Measurements from ENCODE around the gene KSR2.

KSR2 gene

DNA sequence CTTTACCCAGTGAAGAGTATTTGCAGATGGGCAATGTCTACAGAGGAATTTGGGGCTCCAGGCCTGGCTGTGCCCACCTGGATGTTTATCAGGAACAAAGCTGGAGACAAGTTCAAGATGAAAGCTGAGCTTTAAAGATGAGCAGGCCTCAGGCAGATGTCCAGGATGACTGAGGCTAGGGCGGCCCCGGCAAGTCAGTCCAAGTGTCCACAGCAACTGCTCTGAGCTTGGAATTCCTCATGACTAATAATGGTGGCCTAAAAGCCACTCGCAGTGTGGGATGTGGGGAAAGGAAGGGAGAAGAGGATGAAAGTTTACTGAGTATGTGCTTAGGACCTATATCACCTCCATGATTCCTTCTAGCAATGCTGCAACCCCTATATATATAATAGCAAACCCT is 479.1 kb downstream of the KSR2 start:
- Mint-ChIP-seq H3K36me3 (ENCODE audit: low read depth) (no peaks in the 10 kb centered on the region), H3K4me3 (no peak overlapping the region), H3K9me3 (no peaks in the 10 kb centered on the region), H3K4me1 (ENCODE audit: low read depth) (no peaks in the 10 kb centered on the region), H3K27ac (no peak overlapping the region), H3K27me3 (peaks cover 16% of the 10 kb centered on the region)
- intact Hi-C loops (cut with micrococcal nuclease), result no loop called here

DNA sequence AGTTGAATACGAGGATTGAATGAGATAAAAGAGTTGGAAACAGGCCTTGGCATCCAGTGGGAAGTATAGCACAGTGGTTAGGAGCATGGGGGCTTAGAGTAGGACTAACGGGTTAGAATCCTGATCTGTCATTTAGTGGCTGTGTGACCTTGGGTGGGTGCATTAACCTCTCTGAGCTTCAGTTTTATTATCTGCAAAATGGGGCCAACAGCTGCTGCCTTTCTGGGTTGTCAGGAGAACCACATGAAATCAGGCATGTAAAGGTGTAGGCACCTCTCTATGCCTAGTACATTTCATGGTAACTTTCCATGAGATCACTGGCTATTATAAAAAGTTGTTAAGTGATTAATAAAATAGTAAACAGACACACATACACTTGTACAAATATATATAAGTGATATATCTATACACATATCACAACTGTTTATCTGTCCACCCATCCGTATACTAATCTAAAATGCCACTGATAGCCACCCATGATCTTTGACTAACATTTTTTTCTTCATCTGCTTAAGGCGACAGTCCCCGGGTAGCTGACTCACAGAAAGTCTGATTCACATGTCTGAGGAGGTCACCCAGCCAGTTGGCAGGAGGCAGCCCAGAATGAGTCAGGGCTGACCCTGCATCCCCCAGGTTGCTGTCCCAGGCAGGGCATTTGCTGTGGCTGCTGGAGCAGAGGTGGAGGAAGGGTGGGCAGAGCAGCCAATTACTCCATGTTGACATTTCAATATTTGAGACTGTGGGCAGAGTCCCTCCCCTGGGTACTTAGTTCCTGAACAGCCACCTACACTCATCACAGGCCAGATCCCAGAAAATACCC is 481.7 kb downstream of the KSR2 start:
- Mint-ChIP-seq H3K9me3 (no peaks in the 10 kb centered on the region), H3K27ac (no peak overlapping the region), H3K27me3 (peaks cover 21% of the 10 kb centered on the region), H3K36me3 (ENCODE audit: low read depth) (no peaks in the 10 kb centered on the region), H3K4me3 (no peak overlapping the region), H3K4me1 (ENCODE audit: low read depth) (no peaks in the 10 kb centered on the region)
- intact Hi-C loops (cut with micrococcal nuclease), result no loop called here

DNA sequence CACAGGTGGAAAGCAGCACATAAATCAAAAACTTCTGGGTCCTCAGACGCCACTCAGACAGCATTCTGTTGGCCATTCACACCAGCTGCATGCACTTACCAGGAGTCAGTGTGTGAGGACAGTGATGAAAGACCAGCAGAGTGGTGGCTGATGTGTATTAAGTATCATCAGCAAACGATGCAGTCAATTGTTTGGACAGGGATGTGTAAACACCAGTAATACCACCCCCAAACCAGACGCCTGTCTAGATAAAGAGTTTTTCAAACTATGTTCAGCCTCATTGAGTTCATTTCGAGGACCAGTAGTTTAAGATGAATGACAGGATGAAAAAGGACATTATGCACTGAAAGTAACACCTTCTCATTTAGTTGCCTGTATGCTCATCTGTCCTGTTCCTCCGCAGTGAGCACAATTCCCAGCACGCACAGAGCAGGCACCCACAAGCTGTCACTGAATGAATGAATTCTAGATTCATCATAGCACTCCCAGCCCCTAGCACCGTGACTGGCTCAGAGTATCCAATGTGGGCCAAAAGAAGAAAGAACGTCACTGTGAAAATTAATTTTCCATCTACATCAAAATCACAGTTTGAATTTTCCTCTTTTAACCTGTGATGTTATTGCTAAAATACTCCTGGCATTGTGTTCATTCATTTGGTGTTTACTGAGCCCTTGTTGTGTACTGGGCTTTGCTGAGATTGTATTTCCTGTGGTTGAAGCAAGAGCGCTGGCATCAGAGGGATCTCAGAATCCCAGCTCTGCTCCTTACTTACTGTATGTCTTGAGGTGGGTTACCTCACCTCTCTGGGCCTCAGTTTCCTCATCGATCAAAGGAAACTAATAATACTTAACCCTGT is 482.6 kb downstream of the KSR2 start:
- Mint-ChIP-seq H3K4me3 (no peak overlapping the region), H3K27ac (no peak overlapping the region), H3K4me1 (ENCODE audit: low read depth) (no peaks in the 10 kb centered on the region), H3K36me3 (ENCODE audit: low read depth) (no peaks in the 10 kb centered on the region), H3K27me3 (peaks cover 25% of the 10 kb centered on the region), H3K9me3 (no peaks in the 10 kb centered on the region)
- intact Hi-C loops (cut with micrococcal nuclease), result no loop called here

DNA sequence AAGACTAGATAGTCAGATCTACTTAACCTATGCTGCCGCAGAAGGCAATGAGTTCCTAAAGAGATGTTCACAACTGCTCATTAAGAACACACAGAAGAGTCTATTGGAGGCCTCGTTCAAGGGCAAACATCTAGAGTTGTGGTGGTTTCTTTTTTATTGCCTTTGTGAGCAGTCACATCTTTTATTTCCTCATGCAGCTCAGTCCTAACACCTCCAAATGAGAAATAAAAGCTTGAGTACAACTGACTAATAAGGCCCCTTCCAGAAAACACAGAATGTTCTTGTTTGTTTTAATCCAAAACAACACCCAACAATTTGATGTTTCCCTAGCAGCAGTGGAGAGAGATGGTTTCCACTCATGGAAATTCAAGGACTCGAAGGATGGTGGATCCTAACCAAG is 483.9 kb downstream of the KSR2 start:
- Mint-ChIP-seq H3K27ac (no peak overlapping the region), H3K4me1 (ENCODE audit: low read depth) (no peaks in the 10 kb centered on the region), H3K4me3 (no peak overlapping the region), H3K9me3 (no peaks in the 10 kb centered on the region), H3K36me3 (ENCODE audit: low read depth) (no peaks in the 10 kb centered on the region), H3K27me3 (peaks cover 25% of the 10 kb centered on the region)
- intact Hi-C loops (cut with micrococcal nuclease), result no loop called here

DNA sequence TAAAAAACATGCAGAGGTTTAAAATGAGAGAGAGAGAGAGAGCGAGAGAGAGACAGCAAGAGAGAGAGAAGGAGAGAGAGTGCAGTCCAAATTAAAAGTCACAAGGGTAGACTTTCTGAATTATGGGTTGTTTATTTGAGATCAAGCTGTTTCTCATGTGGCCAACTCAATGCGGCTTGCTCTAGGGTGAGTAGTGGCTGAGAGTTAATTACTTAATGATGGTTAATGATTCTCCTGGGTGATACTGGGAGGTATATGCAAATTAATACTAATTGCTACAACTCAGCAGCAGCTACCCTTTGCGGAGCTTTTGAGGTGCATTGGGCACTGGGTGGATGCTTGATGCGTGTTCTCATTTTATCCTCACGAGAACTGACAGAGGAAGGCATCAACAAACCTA is 485.3 kb downstream of the KSR2 start:
- Mint-ChIP-seq H3K4me1 (ENCODE audit: low read depth) (no peaks in the 10 kb centered on the region), H3K4me3 (no peak overlapping the region), H3K27me3 (peaks cover 23% of the 10 kb centered on the region), H3K9me3 (no peaks in the 10 kb centered on the region), H3K27ac (no peak overlapping the region), H3K36me3 (ENCODE audit: low read depth) (no peaks in the 10 kb centered on the region)
- intact Hi-C loops (cut with micrococcal nuclease), result no loop called here

DNA sequence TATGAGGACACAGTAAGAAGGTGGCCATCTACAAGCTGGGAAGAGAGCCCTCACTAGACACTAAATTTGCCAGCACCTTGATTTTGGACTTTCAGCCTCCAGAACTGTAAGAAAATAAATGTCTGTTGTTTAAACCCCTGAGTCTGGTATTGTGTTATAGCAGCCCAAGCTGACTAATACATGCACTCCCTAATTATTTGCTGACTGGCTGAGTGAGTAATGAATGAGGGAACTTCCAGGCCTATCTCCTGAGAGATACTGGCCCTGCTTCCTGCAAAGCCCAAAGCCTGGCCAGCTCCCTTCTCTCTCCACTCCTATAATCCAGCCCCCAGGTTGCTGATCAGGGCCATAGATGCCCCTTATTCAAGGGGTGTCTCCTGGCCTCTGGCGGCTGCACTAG is 487.3 kb downstream of the KSR2 start:
- intact Hi-C loops (cut with micrococcal nuclease), result no loop called here
- H3K36me3 Mint-ChIP-seq (ENCODE audit: low read depth), result no peaks in the 10 kb centered on the region
- H3K4me3 Mint-ChIP-seq, result no peak overlapping the region
- no peaks in the 10 kb centered on the region for H3K9me3 Mint-ChIP-seq
- no peaks in the 10 kb centered on the region for H3K4me1 Mint-ChIP-seq (ENCODE audit: low read depth)
- H3K27ac Mint-ChIP-seq, result no peak overlapping the region
- peaks cover 19% of the 10 kb centered on the region for H3K27me3 Mint-ChIP-seq

DNA sequence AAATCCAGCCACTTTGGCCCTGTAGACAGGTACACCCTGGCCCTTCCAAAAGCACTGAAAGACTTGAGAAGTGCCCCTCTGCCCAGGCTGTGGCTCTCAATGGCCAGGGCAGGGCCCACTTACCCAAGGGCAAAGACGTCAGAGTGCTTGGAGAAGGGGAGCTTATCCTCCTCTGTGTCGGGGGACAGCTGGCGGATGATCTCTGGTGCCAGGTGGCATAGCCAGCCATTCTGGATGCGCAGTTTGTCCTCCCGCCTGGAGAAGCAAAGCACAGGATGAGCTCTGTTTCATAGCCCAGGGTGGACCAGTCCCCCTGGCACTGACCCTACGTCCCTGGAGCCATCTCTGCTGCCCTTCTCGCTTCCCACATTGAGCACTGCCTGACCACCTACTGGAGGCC is 492.4 kb downstream of the KSR2 start:
- H3K27ac Mint-ChIP-seq, result no peak overlapping the region
- no peak overlapping the region for H3K4me3 Mint-ChIP-seq
- H3K27me3 Mint-ChIP-seq, result peaks cover 10% of the 10 kb centered on the region
- intact Hi-C loops (cut with micrococcal nuclease), result no loop called here
- no peaks in the 10 kb centered on the region for H3K9me3 Mint-ChIP-seq
- H3K4me1 Mint-ChIP-seq (ENCODE audit: low read depth), result no peaks in the 10 kb centered on the region
- no peaks in the 10 kb centered on the region for H3K36me3 Mint-ChIP-seq (ENCODE audit: low read depth)

DNA sequence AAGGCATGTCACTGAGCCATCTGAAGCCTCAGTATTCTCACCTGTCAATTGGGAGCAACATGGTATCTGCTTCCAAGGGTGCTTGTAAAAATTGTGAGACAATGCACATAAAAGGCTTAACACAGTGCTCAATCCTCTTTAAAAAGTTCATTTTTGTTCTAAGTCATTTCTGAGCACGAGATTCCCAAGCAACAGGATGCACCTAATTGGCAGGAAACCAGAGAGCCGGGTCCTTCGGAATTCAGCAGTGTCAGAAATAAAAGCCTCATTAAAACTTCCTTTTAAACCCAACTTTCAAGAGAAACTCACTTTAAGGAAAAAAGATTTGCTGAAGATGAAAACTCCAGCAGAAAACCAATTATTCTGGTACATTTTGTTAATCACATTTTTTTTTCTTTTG is 494.9 kb downstream of the KSR2 start:
- intact Hi-C loops (cut with micrococcal nuclease), result no loop called here
- H3K9me3 Mint-ChIP-seq, result no peaks in the 10 kb centered on the region
- H3K4me1 Mint-ChIP-seq (ENCODE audit: low read depth), result no peaks in the 10 kb centered on the region
- H3K27ac Mint-ChIP-seq, result no peak overlapping the region
- H3K36me3 Mint-ChIP-seq (ENCODE audit: low read depth), result no peaks in the 10 kb centered on the region
- no peak overlapping the region for H3K4me3 Mint-ChIP-seq
- peaks cover 10% of the 10 kb centered on the region for H3K27me3 Mint-ChIP-seq

DNA sequence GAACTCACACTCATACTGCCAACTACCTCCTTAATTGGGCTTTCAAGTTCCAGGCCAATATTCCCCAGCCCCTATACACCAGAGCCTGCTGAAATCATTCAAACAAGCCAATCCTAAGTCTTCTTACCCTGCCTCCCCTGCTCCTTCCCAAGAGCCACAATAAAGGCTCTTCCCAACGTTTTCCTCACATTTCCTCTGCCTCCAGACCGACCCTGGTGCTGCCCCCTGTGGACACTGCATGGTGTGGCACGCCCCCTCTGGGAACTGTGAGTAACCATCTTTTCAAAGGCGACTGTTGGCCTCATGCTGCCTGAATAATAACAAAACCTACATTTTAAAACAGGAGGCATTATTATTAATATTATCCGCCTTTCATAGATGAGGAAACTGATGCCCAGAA is 495.8 kb downstream of the KSR2 start:
- Mint-ChIP-seq H3K27ac (no peak overlapping the region), H3K4me1 (ENCODE audit: low read depth) (no peaks in the 10 kb centered on the region), H3K27me3 (peaks cover 11% of the 10 kb centered on the region), H3K4me3 (no peak overlapping the region), H3K36me3 (ENCODE audit: low read depth) (no peaks in the 10 kb centered on the region), H3K9me3 (no peaks in the 10 kb centered on the region)
- intact Hi-C loops (cut with micrococcal nuclease), result no loop called here

DNA sequence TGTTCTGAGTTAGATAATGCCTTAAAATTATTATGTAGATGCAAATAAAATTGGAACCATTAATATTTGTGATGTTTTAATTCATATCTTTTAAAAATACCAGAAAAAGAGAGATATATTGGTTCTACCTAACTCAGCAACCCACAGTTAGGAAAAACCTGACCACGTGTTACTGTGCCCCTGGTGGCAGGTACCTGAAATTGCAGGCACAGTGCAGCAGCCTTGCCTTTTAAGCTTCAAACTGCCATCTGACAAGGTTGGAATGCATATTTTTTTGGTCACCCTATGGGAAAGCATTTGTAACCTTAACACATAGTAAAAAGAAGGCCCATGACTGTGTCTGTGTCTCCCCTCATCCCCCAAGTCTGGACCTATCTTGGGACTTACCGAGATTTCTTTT is 498.0 kb downstream of the KSR2 start:
- Mint-ChIP-seq H3K27me3 (peaks cover 13% of the 10 kb centered on the region), H3K9me3 (no peaks in the 10 kb centered on the region), H3K36me3 (ENCODE audit: low read depth) (no peaks in the 10 kb centered on the region), H3K4me1 (ENCODE audit: low read depth) (no peaks in the 10 kb centered on the region), H3K27ac (no peak overlapping the region), H3K4me3 (no peak overlapping the region)
- intact Hi-C loops (cut with micrococcal nuclease), result no loop called here

DNA sequence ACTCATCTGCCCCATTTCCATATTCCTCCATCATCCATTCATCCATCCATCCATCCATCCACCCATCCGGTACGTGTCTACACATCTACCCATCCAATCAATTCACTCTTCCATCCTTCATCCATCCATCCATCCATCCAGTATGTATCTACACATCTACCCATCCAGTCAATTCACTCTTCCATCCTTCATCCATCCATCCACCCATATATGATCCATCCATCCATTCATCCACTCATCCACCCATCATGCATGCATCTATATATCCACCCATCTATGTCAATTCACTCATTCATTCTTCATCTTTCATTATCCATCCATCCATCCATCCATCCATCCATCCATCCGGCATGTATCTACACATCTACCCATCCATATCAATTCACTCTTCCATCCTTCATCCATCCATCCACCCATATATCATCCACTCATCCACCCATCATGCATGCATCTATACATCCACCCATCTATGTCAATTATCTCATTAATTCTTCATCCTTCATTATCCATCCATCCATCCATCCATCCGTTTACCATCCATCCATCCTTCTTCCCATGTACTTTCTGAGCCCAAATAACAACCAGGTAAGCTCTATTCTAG is 498.8 kb downstream of the KSR2 start:
- Mint-ChIP-seq H3K9me3 (no peaks in the 10 kb centered on the region), H3K27ac (no peak overlapping the region), H3K4me3 (no peak overlapping the region), H3K36me3 (ENCODE audit: low read depth) (no peaks in the 10 kb centered on the region), H3K27me3 (peaks cover 10% of the 10 kb centered on the region), H3K4me1 (ENCODE audit: low read depth) (no peaks in the 10 kb centered on the region)
- intact Hi-C loops (cut with micrococcal nuclease), result no loop called here

DNA sequence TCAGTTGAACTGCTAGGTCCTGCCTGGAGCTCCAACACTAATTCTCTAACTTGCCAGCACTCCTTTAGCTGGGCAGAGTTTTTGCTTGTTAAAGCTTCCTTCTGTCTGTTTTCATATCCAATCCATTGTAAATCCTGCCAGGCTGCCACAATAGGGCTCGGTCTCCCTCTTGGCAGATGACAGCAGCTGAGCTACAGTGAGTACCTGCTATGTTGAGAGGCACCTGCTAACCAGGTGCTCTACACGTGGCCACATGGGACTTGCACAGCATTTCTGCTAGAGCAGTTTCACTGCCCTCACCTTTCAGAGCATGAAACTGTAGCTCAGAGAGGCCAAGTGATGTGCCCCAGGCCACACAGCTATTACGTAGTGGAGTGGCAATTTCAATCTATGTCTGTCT is 500.8 kb downstream of the KSR2 start:
- no peaks in the 10 kb centered on the region for H3K9me3 Mint-ChIP-seq
- H3K4me3 Mint-ChIP-seq, result no peak overlapping the region
- no peak overlapping the region for H3K27ac Mint-ChIP-seq
- H3K4me1 Mint-ChIP-seq (ENCODE audit: low read depth), result no peaks in the 10 kb centered on the region
- peaks cover 7% of the 10 kb centered on the region for H3K27me3 Mint-ChIP-seq
- intact Hi-C loops (cut with micrococcal nuclease), result no loop called here
- no peaks in the 10 kb centered on the region for H3K36me3 Mint-ChIP-seq (ENCODE audit: low read depth)

DNA sequence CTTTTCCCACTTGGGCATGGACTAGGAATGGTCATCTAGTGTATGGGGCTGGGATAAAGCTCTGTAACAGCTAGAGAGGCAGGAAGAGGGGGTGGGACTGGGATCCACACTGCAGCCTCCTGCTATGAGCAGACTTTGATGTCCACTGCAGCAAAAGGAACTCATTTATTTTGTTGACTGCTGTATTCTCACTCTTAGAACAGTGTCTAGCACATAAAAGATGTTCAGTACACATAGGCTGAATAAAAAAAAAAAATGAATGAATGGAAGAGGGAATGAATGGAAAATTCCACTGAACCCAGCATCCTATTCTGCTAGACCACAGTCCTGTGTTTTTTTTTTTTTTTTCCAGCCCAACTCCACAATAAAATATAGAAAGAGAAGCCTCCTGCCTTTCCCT is 501.2 kb downstream of the KSR2 start:
- intact Hi-C loops (cut with micrococcal nuclease), result no loop called here
- Mint-ChIP-seq H3K36me3 (ENCODE audit: low read depth) (no peaks in the 10 kb centered on the region), H3K4me1 (ENCODE audit: low read depth) (no peaks in the 10 kb centered on the region), H3K4me3 (no peak overlapping the region), H3K9me3 (no peaks in the 10 kb centered on the region), H3K27ac (no peak overlapping the region), H3K27me3 (peaks cover 7% of the 10 kb centered on the region)

DNA sequence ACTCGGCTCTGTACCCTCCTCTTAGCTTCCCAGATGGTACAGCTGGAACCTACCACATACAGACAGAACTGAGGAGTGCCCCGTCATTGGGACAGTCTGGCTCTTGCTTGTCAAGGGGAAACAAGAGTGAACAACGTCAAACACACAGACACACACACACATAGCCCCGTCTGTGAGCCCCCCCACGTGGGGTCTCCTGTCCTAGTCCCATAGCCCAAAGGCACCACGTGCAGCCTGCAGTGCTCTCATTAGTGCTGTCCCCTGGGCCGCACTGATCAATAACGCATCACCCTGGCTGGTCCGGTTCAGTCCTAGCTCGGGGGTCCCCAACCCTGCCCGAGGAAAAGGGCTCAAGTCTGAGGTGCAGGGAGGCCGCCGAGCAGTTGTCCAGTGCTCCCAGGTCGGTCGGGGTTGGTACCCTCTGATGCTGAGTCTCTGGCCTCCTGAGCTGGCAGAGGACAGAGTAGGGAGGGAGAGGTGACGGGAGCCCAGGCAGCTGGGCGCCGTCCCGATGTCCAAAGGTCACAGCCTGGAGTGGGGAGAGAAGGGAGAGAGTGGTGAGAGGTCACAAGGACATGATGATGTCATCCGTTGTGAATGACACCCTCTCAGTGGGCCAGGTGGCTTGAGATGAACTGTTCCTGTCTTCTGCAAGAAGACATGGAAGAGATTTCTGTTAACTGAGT is 502.0 kb downstream of the KSR2 start:
- Mint-ChIP-seq H3K9me3 (no peaks in the 10 kb centered on the region), H3K27me3 (peaks cover 7% of the 10 kb centered on the region), H3K4me1 (ENCODE audit: low read depth) (no peaks in the 10 kb centered on the region), H3K27ac (no peak overlapping the region), H3K4me3 (no peak overlapping the region), H3K36me3 (ENCODE audit: low read depth) (no peaks in the 10 kb centered on the region)
- intact Hi-C loops (cut with micrococcal nuclease), result no loop called here
